ENCODE results near the gene OLIG2. TPM values are rescaled to one million over a fixed set of nuclear protein-coding genes. Genes with fewer than 3 reads are reported as not detected.

The OLIG2 gene
- total RNA-seq (not detected), polyA plus RNA-seq (not detected)
- long read RNA-seq, donor 1, partial matches to known transcripts = 0 of 1 reads
- long read RNA-seq, donor 1, other reads (novel, unspliced or antisense) = 0 of 1 reads
- long read RNA-seq, donor 2 = 0 reads
- long read RNA-seq, donor 3 = 0 reads
- long read RNA-seq, donor 4 = 0 reads

GRCh38 chr21:33025489-33026442 is at the start of gene OLIG2:
TSS of gene OLIG2 (plus strand) at chr21:33025935. CDS start at chr21:33026863, 928 bp downstream.
- DNase-seq (no peak), ATAC-seq (no peak)
- no peak within 1 kb of the TSS for H3K4me3 ChIP-seq (ENCODE audit: low read length)
- H3K27me3 ChIP-seq (ENCODE audit: control insufficient read depth, insufficient read depth) = peaks cover 4% of the 10 kb centered on the region
- no peaks in the 10 kb centered on the region for H3K9me3 ChIP-seq (ENCODE audit: control insufficient read depth, low read length)
- intact Hi-C loops (cut with DNase I) = no loop called here
- H3K27ac ChIP-seq (ENCODE audit: low read length) = no peak within 1 kb of the TSS
- H3K4me1 ChIP-seq (ENCODE audit: control insufficient read depth, insufficient read depth, low read length) = no peaks in the 10 kb centered on the region
- 2% methylated on average over 59 of the region's 59 CpGs for WGBS

- 63% methylated on average over 3 of the region's 3 CpGs for WGBS
- Histone ChIP-seq H3K4me3 (ENCODE audit: low read length) (no peak overlapping the region), H3K27me3 (ENCODE audit: control insufficient read depth, insufficient read depth) (no peaks in the 10 kb centered on the region), H3K4me1 (ENCODE audit: control insufficient read depth, insufficient read depth, low read length) (no peaks in the 10 kb centered on the region), H3K9me3 (ENCODE audit: control insufficient read depth, low read length) (no peaks in the 10 kb centered on the region), H3K27ac (ENCODE audit: low read length) (no peak overlapping the region)
- ATAC-seq (no peak), DNase-seq (no peak)
- intact Hi-C loops (cut with DNase I) = no loop called here
These were observed 48.9 kb upstream of the OLIG2 start for GRCh38 chr21:32976791-32977190.

GRCh38 chr21:32977216-32977615 is 48.5 kb upstream of the OLIG2 start:
- DNase-seq (no peak), ATAC-seq (no peak)
- Histone ChIP-seq H3K4me1 (ENCODE audit: control insufficient read depth, insufficient read depth, low read length) (no peaks in the 10 kb centered on the region), H3K27me3 (ENCODE audit: control insufficient read depth, insufficient read depth) (no peaks in the 10 kb centered on the region), H3K4me3 (ENCODE audit: low read length) (no peak overlapping the region), H3K27ac (ENCODE audit: low read length) (no peak overlapping the region), H3K9me3 (ENCODE audit: control insufficient read depth, low read length) (no peaks in the 10 kb centered on the region)
- intact Hi-C loops (cut with DNase I) = no loop called here
- 73% methylated on average over 5 of the region's 5 CpGs for WGBS

GRCh38 chr21:32978331-32979270 is 47.1 kb upstream of the OLIG2 start:
- no peaks in the 10 kb centered on the region for H3K4me1 ChIP-seq (ENCODE audit: control insufficient read depth, insufficient read depth, low read length)
- no peaks in the 10 kb centered on the region for H3K27me3 ChIP-seq (ENCODE audit: control insufficient read depth, insufficient read depth)
- intact Hi-C loops (cut with DNase I) = no loop called here
- H3K27ac ChIP-seq (ENCODE audit: low read length) = no peak overlapping the region
- no peak for ATAC-seq
- 88% methylated on average over 39 of the region's 39 CpGs for WGBS
- DNase-seq = no peak
- H3K9me3 ChIP-seq (ENCODE audit: control insufficient read depth, low read length) = no peaks in the 10 kb centered on the region
- H3K4me3 ChIP-seq (ENCODE audit: low read length) = no peak overlapping the region

- DNase-seq (no peak), ATAC-seq (no peak)
- intact Hi-C loops (cut with DNase I) = no loop called here
- H3K4me1 ChIP-seq (ENCODE audit: control insufficient read depth, insufficient read depth, low read length) = no peaks in the 10 kb centered on the region
- no peak overlapping the region for H3K4me3 ChIP-seq (ENCODE audit: low read length)
- no peaks in the 10 kb centered on the region for H3K9me3 ChIP-seq (ENCODE audit: control insufficient read depth, low read length)
- no peak overlapping the region for H3K27ac ChIP-seq (ENCODE audit: low read length)
- WGBS = 71% methylated on average over 2 of the region's 2 CpGs
- no peaks in the 10 kb centered on the region for H3K27me3 ChIP-seq (ENCODE audit: control insufficient read depth, insufficient read depth)
These were observed 46.0 kb upstream of the OLIG2 start for GRCh38 chr21:32979598-32980268.

GRCh38 chr21:32981096-32981495 is 44.6 kb upstream of the OLIG2 start:
- H3K4me3 ChIP-seq (ENCODE audit: low read length) = no peak overlapping the region
- DNase-seq (no peak), ATAC-seq (no peak)
- H3K27me3 ChIP-seq (ENCODE audit: control insufficient read depth, insufficient read depth) = no peaks in the 10 kb centered on the region
- H3K9me3 ChIP-seq (ENCODE audit: control insufficient read depth, low read length) = no peaks in the 10 kb centered on the region
- H3K27ac ChIP-seq (ENCODE audit: low read length) = no peak overlapping the region
- no peaks in the 10 kb centered on the region for H3K4me1 ChIP-seq (ENCODE audit: control insufficient read depth, insufficient read depth, low read length)
- intact Hi-C loops (cut with DNase I) = no loop called here
- 82% methylated on average over 7 of the region's 7 CpGs for WGBS

- 57% methylated on average over 6 of the region's 6 CpGs for WGBS
- no peaks in the 10 kb centered on the region for H3K4me1 ChIP-seq (ENCODE audit: control insufficient read depth, insufficient read depth, low read length)
- DNase-seq = no peak
These were observed 35.1 kb upstream of the OLIG2 start for GRCh38 chr21:32990666-32991065.

GRCh38 chr21:32991361-32991760 is 34.4 kb upstream of the OLIG2 start:
- Histone ChIP-seq H3K27ac (ENCODE audit: low read length) (no peak overlapping the region), H3K4me3 (ENCODE audit: low read length) (no peak overlapping the region), H3K9me3 (ENCODE audit: control insufficient read depth, low read length) (no peaks in the 10 kb centered on the region), H3K27me3 (ENCODE audit: control insufficient read depth, insufficient read depth) (no peaks in the 10 kb centered on the region), H3K4me1 (ENCODE audit: control insufficient read depth, insufficient read depth, low read length) (no peaks in the 10 kb centered on the region)
- ATAC-seq = no peak
- intact Hi-C loops (cut with DNase I) = no loop called here
- WGBS = 50% methylated on average over 8 of the region's 8 CpGs
- no peak for DNase-seq

More at GRCh38 chr21:32990666-32991065, 35.1 kb upstream of the OLIG2 start:
- ATAC-seq = no peak
- Histone ChIP-seq H3K9me3 (ENCODE audit: control insufficient read depth, low read length) (no peaks in the 10 kb centered on the region), H3K4me3 (ENCODE audit: low read length) (no peak overlapping the region), H3K27ac (ENCODE audit: low read length) (no peak overlapping the region), H3K27me3 (ENCODE audit: control insufficient read depth, insufficient read depth) (no peaks in the 10 kb centered on the region)
- intact Hi-C loops (cut with DNase I) = no loop called here

GRCh38 chr21:32993894-32994293 is 31.8 kb upstream of the OLIG2 start:
- no peaks in the 10 kb centered on the region for H3K9me3 ChIP-seq (ENCODE audit: control insufficient read depth, low read length)
- no peak overlapping the region for H3K4me3 ChIP-seq (ENCODE audit: low read length)
- no peak overlapping the region for H3K27ac ChIP-seq (ENCODE audit: low read length)
- 71% methylated on average over 3 of the region's 3 CpGs for WGBS
- no peaks in the 10 kb centered on the region for H3K4me1 ChIP-seq (ENCODE audit: control insufficient read depth, insufficient read depth, low read length)
- intact Hi-C loops (cut with DNase I) = no loop called here
- H3K27me3 ChIP-seq (ENCODE audit: control insufficient read depth, insufficient read depth) = no peaks in the 10 kb centered on the region
- no peak for DNase-seq
- no peak for ATAC-seq

- Histone ChIP-seq H3K4me3 (ENCODE audit: low read length) (no peak overlapping the region), H3K4me1 (ENCODE audit: control insufficient read depth, insufficient read depth, low read length) (no peaks in the 10 kb centered on the region), H3K9me3 (ENCODE audit: control insufficient read depth, low read length) (no peaks in the 10 kb centered on the region), H3K27ac (ENCODE audit: low read length) (no peak overlapping the region), H3K27me3 (ENCODE audit: control insufficient read depth, insufficient read depth) (no peaks in the 10 kb centered on the region)
- 39% methylated on average over 3 of the region's 3 CpGs for WGBS
- DNase-seq = no peak
- intact Hi-C loops (cut with DNase I) = no loop called here
- ATAC-seq = no peak
These were observed 31.4 kb upstream of the OLIG2 start for GRCh38 chr21:32994305-32994704.

Measured in right cardiac atrium (tissue), 5 donors.